ENCODE results near the gene MIEF2.
A peak's percentile ranks its signal among the peaks of the same experiment; 100 is the strongest.
"Not testable (repeated sequence)": the region's sequence is repeated elsewhere in the genome, so short reads cannot be mapped to it uniquely, and the experiment has no call there.

MIEF2 gene, protein sequence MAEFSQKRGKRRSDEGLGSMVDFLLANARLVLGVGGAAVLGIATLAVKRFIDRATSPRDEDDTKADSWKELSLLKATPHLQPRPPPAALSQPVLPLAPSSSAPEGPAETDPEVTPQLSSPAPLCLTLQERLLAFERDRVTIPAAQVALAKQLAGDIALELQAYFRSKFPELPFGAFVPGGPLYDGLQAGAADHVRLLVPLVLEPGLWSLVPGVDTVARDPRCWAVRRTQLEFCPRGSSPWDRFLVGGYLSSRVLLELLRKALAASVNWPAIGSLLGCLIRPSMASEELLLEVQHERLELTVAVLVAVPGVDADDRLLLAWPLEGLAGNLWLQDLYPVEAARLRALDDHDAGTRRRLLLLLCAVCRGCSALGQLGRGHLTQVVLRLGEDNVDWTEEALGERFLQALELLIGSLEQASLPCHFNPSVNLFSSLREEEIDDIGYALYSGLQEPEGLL

DNA sequence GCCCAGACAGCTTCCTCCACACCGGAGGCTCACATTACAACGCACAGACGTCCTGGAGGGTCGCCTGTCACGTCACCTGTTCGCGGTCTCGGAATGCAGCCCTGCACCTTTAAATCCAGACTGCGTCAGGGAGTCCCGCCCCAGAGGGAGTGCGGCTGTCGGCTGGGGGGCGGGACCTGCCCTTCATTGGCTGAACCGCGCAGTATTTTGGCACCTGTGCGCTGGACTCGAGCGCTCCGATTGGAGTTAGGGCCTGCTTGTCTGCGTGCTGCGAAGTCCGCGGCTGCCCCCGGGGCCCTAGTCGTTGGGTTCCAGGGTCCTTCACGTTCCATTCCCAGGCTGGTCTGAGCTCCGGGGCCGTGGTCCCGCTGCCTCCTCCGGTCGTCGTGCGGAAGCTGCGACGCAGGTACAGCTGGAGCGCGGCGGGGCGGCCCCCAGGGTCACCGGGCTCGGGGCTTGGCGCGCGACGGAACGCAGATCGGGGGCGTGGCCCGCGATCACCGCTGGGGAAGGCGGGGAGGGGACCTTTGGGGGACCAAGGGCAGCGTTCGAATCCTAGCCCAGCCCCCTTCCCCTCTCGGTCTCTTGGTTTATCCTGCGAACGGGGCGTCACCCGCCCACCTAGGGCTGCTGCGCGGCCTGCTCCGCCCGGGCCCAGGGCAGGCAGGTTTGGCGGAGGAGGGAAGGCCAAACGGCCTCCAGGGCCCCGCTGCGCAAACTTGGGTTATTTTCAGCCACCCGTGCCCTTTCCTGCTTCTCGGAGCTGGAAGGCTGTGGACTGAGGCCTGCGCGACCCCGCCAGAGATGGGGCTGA, at the start of gene MIEF2:
MIEF2 (plus strand) TSS at position 331 of the 814 bp plus-strand sequence. CDS start 2,059 bp downstream, outside the sequence.
- H3K9ac ChIP-seq (ENCODE audit: low read length), result peak within 1 kb of the TSS; percentile 95

GRCh38 chr17:18213666-18214270, 46.7 kb upstream of the MIEF2 start:
- no peak for DNase-seq (ENCODE audit: low read depth)
- H3K4me1 ChIP-seq (ENCODE audit: control insufficient read depth, insufficient read depth, low read length), result peaks cover 6% of the 10 kb centered on the region
- H3K36me3 ChIP-seq (ENCODE audit: control insufficient read depth, insufficient read depth, low read length, severe bottlenecking), result peaks cover 23% of the 10 kb centered on the region

More for the DNA sequence above, at the start of gene MIEF2:
- H3K4me3 ChIP-seq (ENCODE audit: low read length), result peak within 1 kb of the TSS; percentile 95
- no peaks in the 10 kb centered on the region for H3K27me3 ChIP-seq (replicated peaks; ENCODE audit: control insufficient read depth, insufficient read depth, low read length)
- H3K4me1 ChIP-seq (ENCODE audit: control insufficient read depth, insufficient read depth, low read length), result peaks cover 33% of the 10 kb centered on the region
- peaks cover 33% of the 10 kb centered on the region for H3K36me3 ChIP-seq (ENCODE audit: control insufficient read depth, insufficient read depth, low read length, severe bottlenecking)
- peak; percentile 97 for DNase-seq (ENCODE audit: low read depth)
- H3K9me3 ChIP-seq (ENCODE audit: control insufficient read depth, low read length), result no peaks in the 10 kb centered on the region

DNA sequence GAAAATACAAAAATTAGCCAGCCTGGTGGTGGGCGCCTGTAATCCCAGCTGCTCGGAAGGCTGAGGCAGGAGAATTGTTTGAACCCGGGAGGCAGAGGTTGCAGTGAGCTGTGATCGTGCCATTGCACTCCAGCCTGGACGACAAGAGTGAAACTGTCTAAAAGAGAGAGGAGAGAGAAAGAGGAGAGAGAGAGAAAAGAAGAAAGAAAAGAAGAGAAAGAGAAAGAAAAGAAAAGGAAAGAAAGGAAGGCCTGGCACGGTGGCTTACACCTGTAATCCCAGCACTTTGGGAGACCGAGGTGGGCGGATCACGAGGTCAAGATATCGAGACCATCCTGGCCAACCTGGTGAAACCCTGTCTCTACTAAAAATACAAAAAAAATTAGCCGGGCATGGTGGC, 43.6 kb upstream of the MIEF2 start:
- not testable (repeated sequence) for DNase-seq (ENCODE audit: low read depth); H3K36me3 ChIP-seq (ENCODE audit: control insufficient read depth, insufficient read depth, low read length, severe bottlenecking); H3K4me3 ChIP-seq (ENCODE audit: low read length); H3K9me3 ChIP-seq (ENCODE audit: control insufficient read depth, low read length); H3K27me3 ChIP-seq (replicated peaks; ENCODE audit: control insufficient read depth, insufficient read depth, low read length); H3K9ac ChIP-seq (ENCODE audit: low read length)
- peaks cover 29% of the 10 kb centered on the region for H3K4me1 ChIP-seq (ENCODE audit: control insufficient read depth, insufficient read depth, low read length)

More at GRCh38 chr17:18213666-18214270, 46.7 kb upstream of the MIEF2 start:
- H3K9ac ChIP-seq (ENCODE audit: low read length), result no peak overlapping the region
- no peaks in the 10 kb centered on the region for H3K27me3 ChIP-seq (replicated peaks; ENCODE audit: control insufficient read depth, insufficient read depth, low read length)
- H3K9me3 ChIP-seq (ENCODE audit: control insufficient read depth, low read length), result no peaks in the 10 kb centered on the region
- H3K4me3 ChIP-seq (ENCODE audit: low read length), result no peak overlapping the region

DNA sequence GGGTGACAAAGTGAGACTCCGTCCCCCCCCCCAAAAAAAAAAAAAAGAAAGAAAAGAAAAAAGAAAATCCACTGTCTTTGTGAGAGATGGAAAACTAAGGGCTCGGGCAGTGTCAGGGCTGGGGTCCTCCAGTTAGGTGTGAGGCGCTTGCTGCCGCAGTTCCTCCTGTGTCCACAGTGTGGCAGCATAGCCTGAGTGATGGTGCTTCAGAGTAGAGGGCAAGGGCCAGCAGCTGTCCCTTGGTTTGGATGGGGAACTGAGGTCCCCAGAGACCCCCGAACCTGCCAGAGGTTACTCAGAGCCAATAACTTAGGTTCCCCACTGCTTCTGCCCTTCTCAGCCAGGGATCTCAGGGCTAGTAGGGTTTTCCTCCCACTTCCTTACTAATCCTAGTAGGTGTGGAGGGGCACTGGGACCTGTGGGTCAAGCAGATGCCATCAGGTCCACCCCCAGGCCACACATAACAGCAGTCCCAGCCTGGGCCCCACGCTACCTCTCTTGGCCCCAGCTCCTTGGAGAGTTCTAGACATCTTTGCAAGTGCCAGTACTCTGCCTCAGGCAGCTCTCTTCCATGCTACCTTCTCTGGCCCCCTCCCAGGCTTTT, 42.9 kb upstream of the MIEF2 start:
- peak; percentile 83 for DNase-seq (ENCODE audit: low read depth)
- Histone ChIP-seq H3K36me3 (ENCODE audit: control insufficient read depth, insufficient read depth, low read length, severe bottlenecking) (no peaks in the 10 kb centered on the region), H3K9ac (ENCODE audit: low read length) (no peak overlapping the region), H3K9me3 (ENCODE audit: control insufficient read depth, low read length) (no peaks in the 10 kb centered on the region), H3K4me1 (ENCODE audit: control insufficient read depth, insufficient read depth, low read length) (peaks cover 29% of the 10 kb centered on the region), H3K27me3 (replicated peaks; ENCODE audit: control insufficient read depth, insufficient read depth, low read length) (no peaks in the 10 kb centered on the region), H3K4me3 (ENCODE audit: low read length) (no peak overlapping the region)

DNA sequence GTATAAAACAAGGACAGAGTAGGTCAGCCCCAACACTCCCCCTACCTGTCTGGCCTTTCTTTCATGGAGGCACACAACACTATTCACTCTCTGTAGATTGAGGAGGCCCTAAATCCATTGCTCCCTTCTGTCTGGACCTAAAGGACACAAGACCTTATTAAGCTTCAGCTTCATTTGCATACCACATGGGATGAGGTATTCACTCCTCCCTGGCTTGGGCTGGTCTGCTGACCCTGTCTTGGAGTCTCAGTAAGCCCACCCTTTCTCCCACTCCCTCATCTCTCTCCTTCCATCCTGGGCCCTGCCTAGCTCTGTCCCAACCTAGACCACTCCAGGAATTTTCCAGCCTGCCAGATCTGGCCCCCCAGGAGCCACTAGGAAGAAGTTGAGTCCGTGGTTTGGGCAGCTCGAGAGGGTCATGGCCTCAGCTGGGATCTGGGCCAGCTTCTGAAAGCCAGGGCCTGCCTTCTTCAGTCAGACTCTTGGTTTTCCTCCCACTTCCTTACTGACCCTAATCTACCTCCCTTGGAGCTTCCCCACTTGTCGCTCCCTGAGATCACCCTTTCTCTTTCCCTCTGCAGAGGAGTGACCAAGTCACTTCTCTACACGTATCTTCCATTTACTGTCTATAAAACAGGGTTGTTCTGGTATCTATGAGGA, 41.6 kb upstream of the MIEF2 start:
- peak overlapping the region; percentile 47 for H3K9ac ChIP-seq (ENCODE audit: low read length)
- DNase-seq (ENCODE audit: low read depth), result peak; percentile 71
- H3K4me1 ChIP-seq (ENCODE audit: control insufficient read depth, insufficient read depth, low read length), result peaks cover 29% of the 10 kb centered on the region
- H3K9me3 ChIP-seq (ENCODE audit: control insufficient read depth, low read length), result no peaks in the 10 kb centered on the region
- H3K4me3 ChIP-seq (ENCODE audit: low read length), result no peak overlapping the region
- no peaks in the 10 kb centered on the region for H3K36me3 ChIP-seq (ENCODE audit: control insufficient read depth, insufficient read depth, low read length, severe bottlenecking)
- H3K27me3 ChIP-seq (replicated peaks; ENCODE audit: control insufficient read depth, insufficient read depth, low read length), result no peaks in the 10 kb centered on the region

GRCh38 chr17:18224053-18224386, 36.4 kb upstream of the MIEF2 start:
- Histone ChIP-seq H3K27me3 (replicated peaks; ENCODE audit: control insufficient read depth, insufficient read depth, low read length) (no peaks in the 10 kb centered on the region), H3K9me3 (ENCODE audit: control insufficient read depth, low read length) (no peaks in the 10 kb centered on the region), H3K4me1 (ENCODE audit: control insufficient read depth, insufficient read depth, low read length) (peaks cover 39% of the 10 kb centered on the region), H3K36me3 (ENCODE audit: control insufficient read depth, insufficient read depth, low read length, severe bottlenecking) (no peaks in the 10 kb centered on the region), H3K4me3 (ENCODE audit: low read length) (no peak overlapping the region), H3K9ac (ENCODE audit: low read length) (peak overlapping the region; percentile 59)
- no peak for DNase-seq (ENCODE audit: low read depth)

DNA sequence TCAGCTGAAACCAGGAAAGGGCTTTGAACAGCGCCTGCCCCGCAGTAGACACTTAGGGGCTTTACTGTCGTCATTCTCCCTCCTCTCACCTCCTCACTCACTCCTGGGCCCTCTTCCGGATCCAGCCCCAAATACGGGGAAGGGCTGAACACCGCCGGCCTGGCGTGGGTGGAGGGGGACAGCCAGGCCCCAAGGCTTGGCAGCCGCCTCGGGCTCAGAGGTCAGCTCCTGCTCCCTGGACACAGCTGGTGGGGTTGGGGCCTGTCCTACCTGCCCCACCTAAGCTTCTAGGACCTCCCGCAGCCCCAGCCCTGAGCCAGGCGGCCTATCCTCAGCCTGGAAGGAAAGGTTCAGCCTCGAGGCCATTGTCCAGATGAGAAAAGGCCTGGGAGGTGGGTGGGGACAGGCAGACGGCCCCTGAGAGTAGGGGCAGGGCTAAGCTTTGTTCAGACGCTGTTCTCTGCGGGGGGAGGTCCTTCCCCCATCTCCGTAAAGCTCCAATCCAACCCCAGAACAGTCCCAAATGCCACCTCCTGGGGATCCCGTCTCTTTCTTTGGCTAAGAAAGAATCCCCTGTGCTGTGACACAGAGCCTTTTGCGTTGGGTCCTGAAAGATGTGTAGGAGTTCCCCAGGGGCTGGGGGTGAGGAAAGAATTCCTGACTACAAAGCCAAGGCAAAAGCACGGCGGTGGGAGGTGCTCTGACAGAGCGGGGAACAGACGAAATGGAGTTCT, 35.9 kb upstream of the MIEF2 start:
- Histone ChIP-seq H3K4me3 (ENCODE audit: low read length) (peak overlapping the region; percentile 68), H3K27me3 (replicated peaks; ENCODE audit: control insufficient read depth, insufficient read depth, low read length) (no peaks in the 10 kb centered on the region), H3K9me3 (ENCODE audit: control insufficient read depth, low read length) (no peaks in the 10 kb centered on the region), H3K36me3 (ENCODE audit: control insufficient read depth, insufficient read depth, low read length, severe bottlenecking) (no peaks in the 10 kb centered on the region), H3K9ac (ENCODE audit: low read length) (peak overlapping the region; percentile 59), H3K4me1 (ENCODE audit: control insufficient read depth, insufficient read depth, low read length) (peaks cover 35% of the 10 kb centered on the region)
- peak; percentile 32 for DNase-seq (ENCODE audit: low read depth)

- H3K36me3 ChIP-seq (ENCODE audit: control insufficient read depth, insufficient read depth, low read length, severe bottlenecking), result no peaks in the 10 kb centered on the region
- H3K9ac ChIP-seq (ENCODE audit: low read length), result peak within 1 kb of the TSS; percentile 97
- H3K27me3 ChIP-seq (replicated peaks; ENCODE audit: control insufficient read depth, insufficient read depth, low read length), result no peaks in the 10 kb centered on the region
- peak within 1 kb of the TSS; percentile 98 for H3K4me3 ChIP-seq (ENCODE audit: low read length)
- peak; percentile 99 for DNase-seq (ENCODE audit: low read depth)
- H3K9me3 ChIP-seq (ENCODE audit: control insufficient read depth, low read length), result no peaks in the 10 kb centered on the region
- H3K4me1 ChIP-seq (ENCODE audit: control insufficient read depth, insufficient read depth, low read length), result peaks cover 35% of the 10 kb centered on the region
These were observed 35.3 kb upstream of the MIEF2 start, which contains the start of gene LLGL1 for GRCh38 chr17:18225121-18225641. LLGL1 (plus strand) TSS chr17:18225635; CDS start chr17:18225683, 48 bp downstream.

DNA sequence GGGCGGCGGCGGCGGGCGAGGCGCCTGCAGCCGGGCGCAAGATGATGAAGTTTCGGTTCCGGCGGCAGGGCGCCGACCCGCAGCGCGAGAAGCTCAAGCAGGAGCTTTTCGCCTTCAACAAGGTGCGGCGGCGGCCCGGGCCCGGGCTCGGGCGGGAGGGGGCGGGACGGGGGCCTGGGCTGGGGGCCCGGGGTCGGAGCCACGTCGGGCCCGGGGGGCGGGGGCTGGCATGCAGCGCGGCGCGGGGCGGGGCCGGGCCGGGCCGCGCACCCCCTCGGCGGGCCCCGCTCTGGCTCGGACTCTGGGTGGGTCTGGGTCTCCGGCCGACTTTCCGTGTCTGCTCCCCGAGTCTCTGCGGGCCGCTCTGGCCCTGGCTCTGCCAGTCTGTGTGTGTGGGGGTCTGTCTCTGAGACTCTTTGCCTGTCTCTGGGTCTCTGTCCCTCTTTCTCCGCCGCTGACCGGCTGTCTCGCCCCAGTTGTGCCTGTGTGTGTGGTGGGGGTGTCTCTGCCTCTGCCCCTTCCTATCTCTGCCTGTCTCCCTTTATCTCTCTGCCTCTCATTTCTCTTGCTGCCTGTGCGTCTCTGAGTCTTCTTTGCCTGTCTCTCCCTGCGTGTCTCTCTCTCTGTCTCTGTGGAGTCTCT, 34.7 kb upstream of the MIEF2 start:
- H3K4me1 ChIP-seq (ENCODE audit: control insufficient read depth, insufficient read depth, low read length), result peaks cover 29% of the 10 kb centered on the region
- H3K4me3 ChIP-seq (ENCODE audit: low read length), result peak overlapping the region; percentile 98
- H3K9ac ChIP-seq (ENCODE audit: low read length), result peak overlapping the region; percentile 97
- H3K27me3 ChIP-seq (replicated peaks; ENCODE audit: control insufficient read depth, insufficient read depth, low read length), result no peaks in the 10 kb centered on the region
- no peaks in the 10 kb centered on the region for H3K9me3 ChIP-seq (ENCODE audit: control insufficient read depth, low read length)
- DNase-seq (ENCODE audit: low read depth), result peak; percentile 74
- H3K36me3 ChIP-seq (ENCODE audit: control insufficient read depth, insufficient read depth, low read length, severe bottlenecking), result no peaks in the 10 kb centered on the region
